Measurements from ENCODE around the gene IKBKE. TPM values are rescaled to one million over a fixed set of nuclear protein-coding genes. Genes with fewer than 3 reads are reported as not detected.

The IKBKE gene
- total and polyA plus RNA-seq, 2 experiments from 2014 or later, result 14.5 to 17.7 TPM

- no peaks in the 10 kb centered on the region for H4K20me1 ChIP-seq (ENCODE audit: insufficient read depth)
- H3K27ac ChIP-seq, result no peak overlapping the region
- H3F3A ChIP-seq (ENCODE audit: insufficient read depth), result no peaks in the 10 kb centered on the region
- H3K4me2 ChIP-seq (ENCODE audit: unreplicated experiment), result no peak overlapping the region
- WGBS, 2 experiments (ENCODE audit: low coverage in 1 of 2, low lambda C conversion rate in 2 of 2, missing lambda C conversion rate in 2 of 2), result 100% methylated on average over 2 of the region's 2 CpGs
- H3K4me3 ChIP-seq, result no peak overlapping the region
- no peaks in the 10 kb centered on the region for H3K27me3 ChIP-seq (replicated peaks; ENCODE audit: insufficient read depth)
- TF ChIP-seq EZH2 (IDR thresholded peaks at IDR 0.05; ENCODE audit: insufficient read depth, poor library complexity, severe bottlenecking) (no peak), EZH2phosphoT487 (IDR thresholded peaks at IDR 0.05; ENCODE audit: insufficient read depth, low read depth) (no peak)
- peaks cover 49% of the 10 kb centered on the region for H3K36me3 ChIP-seq (ENCODE audit: low read depth)
- no peak for DNase-seq
- no peaks in the 10 kb centered on the region for H3K9me3 ChIP-seq (ENCODE audit: low read depth)
- H3K9ac ChIP-seq, result no peak overlapping the region
- in situ Hi-C loops (cut with MboI), result no loop called here
- no peaks in the 10 kb centered on the region for H3K79me2 ChIP-seq (ENCODE audit: insufficient read depth)
- 0 out of 2 replicates have a peak, but pooled peaks cover 7% of the 10 kb centered on the region for H3K4me1 ChIP-seq (ENCODE audit: insufficient read depth)
- H2AFZ ChIP-seq, result no peak overlapping the region
- H3K9me2 ChIP-seq (ENCODE audit: insufficient read depth), result no peaks in the 10 kb centered on the region
These were observed 31.1 kb upstream of the IKBKE start for GRCh38 chr1:206439205-206439604.

- TF ChIP-seq EZH2phosphoT487 (IDR thresholded peaks at IDR 0.05; ENCODE audit: insufficient read depth, low read depth) (no peak), EZH2 (IDR thresholded peaks at IDR 0.05; ENCODE audit: insufficient read depth, poor library complexity, severe bottlenecking) (no peak)
- peaks cover 47% of the 10 kb centered on the region; the same call in 1 of the 2 replicates for H3K36me3 ChIP-seq (ENCODE audit: low read depth)
- H3K9me2 ChIP-seq (ENCODE audit: insufficient read depth), result no peaks in the 10 kb centered on the region
- in situ Hi-C loops (cut with MboI), result no loop called here
- H3K79me2 ChIP-seq (ENCODE audit: insufficient read depth), result no peaks in the 10 kb centered on the region
- DNase-seq, result no peak
- no peaks in the 10 kb centered on the region for H3K27me3 ChIP-seq (replicated peaks; ENCODE audit: insufficient read depth)
- no peak overlapping the region for H3K4me2 ChIP-seq (ENCODE audit: unreplicated experiment)
- H3K4me1 ChIP-seq (ENCODE audit: insufficient read depth), result peaks cover 8% of the 10 kb centered on the region
- no peaks in the 10 kb centered on the region for H3K9me3 ChIP-seq (ENCODE audit: low read depth)
- no peak overlapping the region for H3K9ac ChIP-seq
- WGBS, 2 experiments (ENCODE audit: low coverage in 1 of 2, low lambda C conversion rate in 2 of 2, missing lambda C conversion rate in 2 of 2), result 94 to 98% methylated on average over 7 of the region's 7 CpGs
- H3K4me3 ChIP-seq, result no peak overlapping the region
- no peaks in the 10 kb centered on the region for H4K20me1 ChIP-seq (ENCODE audit: insufficient read depth)
- no peak overlapping the region for H2AFZ ChIP-seq
- no peaks in the 10 kb centered on the region for H3F3A ChIP-seq (ENCODE audit: insufficient read depth)
- H3K27ac ChIP-seq, result no peak overlapping the region
These were observed 28.8 kb upstream of the IKBKE start for GRCh38 chr1:206441336-206441967.

GRCh38 chr1:206442101-206442500 is 28.2 kb upstream of the IKBKE start:
- no peaks in the 10 kb centered on the region for H4K20me1 ChIP-seq (ENCODE audit: insufficient read depth)
- H3K4me2 ChIP-seq (ENCODE audit: unreplicated experiment), result peak overlapping the region; percentile 33
- TF ChIP-seq EZH2 (IDR thresholded peaks at IDR 0.05; ENCODE audit: insufficient read depth, poor library complexity, severe bottlenecking) (no peak), EZH2phosphoT487 (IDR thresholded peaks at IDR 0.05; ENCODE audit: insufficient read depth, low read depth) (no peak)
- WGBS, 2 experiments (ENCODE audit: low coverage in 1 of 2, low lambda C conversion rate in 2 of 2, missing lambda C conversion rate in 2 of 2), result 42 to 45% methylated on average over 4 of the region's 4 CpGs
- no peak overlapping the region for H3K9ac ChIP-seq
- no peaks in the 10 kb centered on the region for H3K9me2 ChIP-seq (ENCODE audit: insufficient read depth)
- H3K9me3 ChIP-seq (ENCODE audit: low read depth), result no peaks in the 10 kb centered on the region
- H3K36me3 ChIP-seq (ENCODE audit: low read depth), result peaks cover 45% of the 10 kb centered on the region; the same call in 1 of the 2 replicates
- peaks cover 8% of the 10 kb centered on the region for H3K4me1 ChIP-seq (ENCODE audit: insufficient read depth)
- H3K27me3 ChIP-seq (replicated peaks; ENCODE audit: insufficient read depth), result no peaks in the 10 kb centered on the region
- no peaks in the 10 kb centered on the region for H3F3A ChIP-seq (ENCODE audit: insufficient read depth)
- H3K27ac ChIP-seq, result 0 out of 2 replicates have a peak overlapping the region, but pooled peaks have one; percentile 19
- no peak overlapping the region for H2AFZ ChIP-seq
- no peaks in the 10 kb centered on the region for H3K79me2 ChIP-seq (ENCODE audit: insufficient read depth)
- DNase-seq, result peak; percentile 87
- in situ Hi-C loops (cut with MboI), result no loop called here
- H3K4me3 ChIP-seq, result no peak overlapping the region

- Histone ChIP-seq H3K9ac (no peak overlapping the region), H3K4me1 (ENCODE audit: insufficient read depth) (peaks cover 14% of the 10 kb centered on the region), H3K36me3 (ENCODE audit: low read depth) (peaks cover 33% of the 10 kb centered on the region; the same call in 1 of the 2 replicates), H4K20me1 (ENCODE audit: insufficient read depth) (no peaks in the 10 kb centered on the region), H3K27me3 (replicated peaks; ENCODE audit: insufficient read depth) (no peaks in the 10 kb centered on the region), H3K4me2 (ENCODE audit: unreplicated experiment) (no peak overlapping the region), H3K27ac (no peak overlapping the region), H3F3A (ENCODE audit: insufficient read depth) (no peaks in the 10 kb centered on the region), H3K79me2 (ENCODE audit: insufficient read depth) (no peaks in the 10 kb centered on the region), H3K4me3 (no peak overlapping the region), H3K9me2 (ENCODE audit: insufficient read depth) (no peaks in the 10 kb centered on the region), H2AFZ (no peak overlapping the region), H3K9me3 (ENCODE audit: low read depth) (no peaks in the 10 kb centered on the region)
- TF ChIP-seq EZH2 (IDR thresholded peaks at IDR 0.05; ENCODE audit: insufficient read depth, poor library complexity, severe bottlenecking) (no peak), EZH2phosphoT487 (IDR thresholded peaks at IDR 0.05; ENCODE audit: insufficient read depth, low read depth) (no peak)
- in situ Hi-C loops (cut with MboI), result no loop called here
- DNase-seq, result peak; percentile 38
- WGBS, 2 experiments (ENCODE audit: low coverage in 1 of 2, low lambda C conversion rate in 2 of 2, missing lambda C conversion rate in 2 of 2), result 21 to 33% methylated on average over 4 of the region's 4 CpGs
These were observed 25.2 kb upstream of the IKBKE start for GRCh38 chr1:206445116-206445515.
